GM20431 (cell line): ENCODE measurements around the gene CA11.

Experiments
- in situ Hi-C: fragments of 300-500 bp; cut with MseI, MboI; formaldehyde crosslinking; loops from one replicate; pipeline ENCODE4 v1.15.0; 2020; ENCODE audit warnings: low sequenced_read_pairs; ENCODE audit not compliant: unreplicated experiment

CA11 gene

DNA sequence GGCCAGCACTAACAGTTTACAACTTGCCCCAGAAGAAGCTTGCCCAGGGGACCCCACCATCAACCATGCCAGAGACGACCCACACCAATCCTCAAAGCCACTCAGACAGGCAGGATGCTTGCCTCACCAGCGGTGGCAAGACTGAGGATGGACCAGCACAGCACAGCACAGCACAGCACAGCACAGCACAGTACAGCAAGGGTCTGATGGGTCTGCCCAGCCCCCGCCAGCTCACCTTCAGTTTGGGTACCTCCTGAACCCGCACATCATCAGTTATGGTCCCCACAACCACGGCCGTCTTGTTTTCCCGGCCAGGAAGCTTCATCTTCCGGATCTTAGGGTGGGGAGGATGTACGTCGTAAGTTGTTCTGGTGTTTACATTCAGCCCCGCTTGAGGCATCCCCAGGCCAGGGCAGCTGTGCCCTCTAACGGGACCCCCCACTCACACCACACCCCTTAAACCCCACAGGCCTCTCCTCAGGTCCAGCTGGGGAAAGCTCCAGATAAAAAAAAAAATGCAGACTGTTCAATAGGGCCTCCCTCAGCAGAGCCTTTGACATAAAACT is 29.4 kb downstream of the CA11 start:
- in situ Hi-C loops = no loop called here

DNA sequence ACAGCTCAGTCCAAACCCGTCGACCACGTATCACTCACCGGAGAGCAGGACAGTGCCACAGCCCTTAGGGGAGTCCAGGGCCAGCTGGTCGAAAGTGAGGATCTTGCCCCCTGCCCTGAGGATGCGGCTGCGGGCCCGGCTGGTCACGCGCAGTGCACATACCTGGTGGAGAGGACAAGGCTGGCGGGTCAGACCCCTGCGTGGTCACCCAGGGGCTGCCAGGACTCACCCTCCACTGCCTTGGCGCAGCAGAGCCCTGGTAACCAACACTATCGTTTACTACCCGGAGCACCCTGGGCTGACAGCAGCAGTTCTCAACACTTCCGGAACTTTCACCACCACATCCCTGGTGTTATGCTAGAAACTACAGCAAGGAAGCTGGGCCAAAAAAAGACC is 29.9 kb downstream of the CA11 start:
- in situ Hi-C loops = no loop called here

DNA sequence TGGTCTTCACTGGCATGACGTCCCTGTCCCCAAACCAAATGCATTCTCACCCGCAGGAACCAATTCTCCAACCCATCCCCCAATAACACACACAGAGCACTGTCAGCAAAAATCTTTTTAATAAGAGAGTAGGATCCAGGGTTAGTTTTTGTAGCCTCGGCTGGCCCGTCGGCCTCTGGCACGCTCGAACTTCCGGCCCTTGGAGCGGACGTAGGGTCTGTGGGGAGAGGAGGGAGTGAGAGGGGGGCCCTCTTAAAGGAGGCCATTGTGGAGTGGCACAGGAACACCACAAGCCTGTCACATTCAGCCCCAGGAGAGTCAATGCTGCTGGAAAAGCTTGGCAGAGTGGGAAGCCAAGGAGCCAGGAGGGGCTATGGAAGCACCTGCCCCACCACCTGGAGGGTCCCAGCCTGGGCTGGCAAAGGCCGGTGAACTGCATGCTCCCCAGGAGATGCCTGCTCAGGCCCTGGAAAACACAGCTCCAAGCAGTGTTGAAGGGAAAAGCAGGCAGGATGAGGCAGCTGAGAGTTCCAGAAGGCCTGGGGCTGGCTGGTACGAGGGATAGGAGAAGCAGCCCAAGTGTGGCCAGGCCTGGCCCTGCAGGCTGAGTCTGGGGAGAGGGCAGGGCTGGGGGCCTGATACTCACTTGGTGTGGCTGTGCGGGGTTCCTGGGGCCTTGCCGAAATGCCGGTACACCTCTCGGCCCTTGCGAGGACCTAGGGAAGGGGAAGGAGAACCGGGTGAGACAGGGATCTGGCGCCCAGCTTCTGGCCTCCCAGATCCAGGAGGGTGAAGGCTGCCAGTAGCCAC is 30.6 kb downstream of the CA11 start:
- in situ Hi-C loops = no loop called here

GRCh38 chr19:48614436-48615230 is 31.4 kb downstream of the CA11 start, which contains the start of gene FAM83E:
Gene FAM83E, minus strand, starts transcription at chr19:48615076. Its CDS starts 1,704 bp downstream, at chr19:48613372.
- in situ Hi-C loops = no loop called here

GRCh38 chr19:48613852-48614435 is 32.0 kb downstream of the CA11 start:
- in situ Hi-C loops = no loop called here

DNA sequence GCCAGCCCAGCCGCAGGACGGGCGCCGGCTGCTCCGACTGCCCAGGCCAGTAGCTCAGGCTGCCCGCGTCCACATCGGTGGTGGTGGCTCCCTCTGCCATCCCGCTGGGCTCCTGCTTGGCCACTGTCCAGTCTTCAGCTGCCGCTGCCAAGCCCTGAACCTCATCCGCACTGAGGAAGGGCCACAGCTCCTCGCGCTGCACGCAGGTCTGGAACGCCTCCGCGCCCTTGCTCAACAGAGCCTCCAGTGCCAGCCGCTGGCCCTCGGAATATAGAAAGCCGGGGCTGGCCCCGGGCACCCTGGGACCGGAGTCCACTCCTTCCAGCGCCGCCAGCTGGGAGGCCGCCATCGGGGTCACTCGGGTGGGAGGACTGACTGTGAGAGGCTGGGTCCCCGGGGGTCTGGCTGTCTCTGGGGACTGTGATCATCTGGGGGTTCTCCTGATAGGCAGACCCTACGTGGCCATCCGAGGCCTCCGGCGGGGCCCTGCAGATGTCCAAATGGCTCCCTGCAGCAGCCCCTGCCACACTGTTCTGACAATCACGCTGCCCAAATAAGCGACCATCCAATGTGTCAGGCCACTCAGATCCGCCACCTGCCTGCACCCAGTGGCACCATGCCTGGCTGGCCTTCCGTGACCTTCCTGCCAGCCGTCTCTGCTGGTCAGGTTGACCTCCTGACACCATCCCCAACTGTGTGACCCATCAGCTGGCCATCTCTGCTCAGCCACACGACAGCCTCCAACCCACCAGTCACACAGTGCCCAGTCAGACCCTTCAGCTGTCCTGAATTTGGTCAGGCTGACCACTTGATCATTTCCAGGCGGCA is 32.7 kb downstream of the CA11 start:
- in situ Hi-C loops = no loop called here

DNA sequence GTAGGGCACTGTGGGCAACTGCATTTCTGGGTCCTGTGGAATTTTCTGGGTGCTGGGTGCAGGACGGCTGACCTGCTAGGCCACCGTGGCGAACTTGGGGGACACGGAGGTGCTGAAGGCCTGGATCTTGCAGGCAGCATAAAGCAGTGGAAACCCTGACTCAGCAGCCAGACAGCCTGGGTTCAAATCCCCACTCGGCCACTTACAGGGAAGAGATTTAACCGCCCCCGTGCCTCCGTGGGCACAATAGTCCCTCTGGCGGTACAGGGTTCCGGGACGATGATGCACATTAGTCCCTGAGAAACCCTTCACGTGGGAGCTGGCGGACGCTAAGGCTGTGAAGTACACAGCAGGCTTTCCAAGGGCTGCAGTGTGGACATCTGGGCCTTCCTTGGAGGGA is 34.1 kb downstream of the CA11 start:
- in situ Hi-C loops = no loop called here

DNA sequence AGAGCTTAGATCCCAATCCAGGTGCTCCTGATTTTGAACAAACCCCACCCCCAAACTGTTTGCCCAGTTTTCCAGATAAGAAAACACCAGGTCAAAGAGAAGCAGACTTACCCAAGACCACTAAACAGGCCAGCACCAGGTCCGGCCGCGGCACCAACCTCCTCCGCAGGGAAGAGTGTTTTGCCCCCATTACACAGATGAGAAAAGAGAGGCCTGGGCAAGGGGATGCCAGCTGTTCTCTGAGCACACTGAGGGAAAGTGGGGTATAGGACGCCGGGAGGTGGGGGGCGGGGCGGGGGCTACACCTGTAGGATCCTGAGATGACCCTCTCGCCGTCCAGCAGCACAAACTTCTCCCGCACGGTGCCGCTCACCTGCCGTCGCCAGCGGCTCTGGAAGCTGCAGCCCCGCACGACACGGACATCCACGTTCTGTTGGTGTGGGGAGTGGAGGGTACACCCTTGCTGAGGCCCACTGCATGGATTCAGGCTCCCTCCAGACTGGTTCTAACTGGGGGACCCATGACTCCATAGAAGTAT is 36.3 kb downstream of the CA11 start:
- in situ Hi-C loops = no loop called here

DNA sequence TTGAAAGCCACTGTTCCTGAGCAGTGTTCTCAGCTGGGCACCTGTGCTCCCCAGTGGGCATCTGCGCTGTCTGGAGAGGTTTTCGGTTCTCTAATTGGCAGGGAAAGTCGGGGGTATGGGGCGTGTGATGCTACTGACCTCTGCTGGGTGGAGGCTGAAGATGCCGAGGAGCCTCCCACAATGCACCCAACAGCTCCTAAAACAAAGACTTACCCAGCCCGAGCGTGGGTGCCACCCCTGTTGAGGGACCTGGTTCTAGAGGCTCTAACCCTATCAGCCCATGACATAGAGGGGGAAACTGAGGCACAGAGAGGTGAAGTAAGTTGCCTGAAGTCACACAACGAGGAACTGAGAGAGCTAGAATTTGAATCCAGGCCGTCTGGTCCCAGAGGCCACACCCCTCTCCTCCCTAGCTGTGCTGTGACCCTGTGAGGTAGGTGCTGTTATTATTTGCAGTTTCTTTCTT is 37.2 kb downstream of the CA11 start:
- in situ Hi-C loops = no loop called here

DNA sequence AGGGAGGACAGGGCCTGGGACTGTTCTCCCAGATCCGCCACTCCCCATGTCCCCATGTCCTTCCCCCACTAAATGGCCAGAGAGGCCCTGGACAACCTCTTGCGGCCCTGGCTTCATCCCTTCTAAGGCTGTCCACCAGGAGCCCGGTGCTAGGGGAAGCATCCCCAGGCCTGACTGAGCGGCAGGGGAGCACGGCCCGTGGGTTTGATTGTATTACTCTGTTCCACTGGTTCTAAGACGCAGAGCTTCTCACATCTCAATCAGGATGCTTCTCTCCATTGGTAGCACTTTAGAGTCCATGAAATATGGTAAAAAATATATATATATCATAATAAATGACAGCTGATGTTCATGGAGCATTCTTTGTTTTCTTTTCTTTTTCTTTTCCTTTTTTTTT is 38.6 kb downstream of the CA11 start:
- in situ Hi-C loops = no loop called here

DNA sequence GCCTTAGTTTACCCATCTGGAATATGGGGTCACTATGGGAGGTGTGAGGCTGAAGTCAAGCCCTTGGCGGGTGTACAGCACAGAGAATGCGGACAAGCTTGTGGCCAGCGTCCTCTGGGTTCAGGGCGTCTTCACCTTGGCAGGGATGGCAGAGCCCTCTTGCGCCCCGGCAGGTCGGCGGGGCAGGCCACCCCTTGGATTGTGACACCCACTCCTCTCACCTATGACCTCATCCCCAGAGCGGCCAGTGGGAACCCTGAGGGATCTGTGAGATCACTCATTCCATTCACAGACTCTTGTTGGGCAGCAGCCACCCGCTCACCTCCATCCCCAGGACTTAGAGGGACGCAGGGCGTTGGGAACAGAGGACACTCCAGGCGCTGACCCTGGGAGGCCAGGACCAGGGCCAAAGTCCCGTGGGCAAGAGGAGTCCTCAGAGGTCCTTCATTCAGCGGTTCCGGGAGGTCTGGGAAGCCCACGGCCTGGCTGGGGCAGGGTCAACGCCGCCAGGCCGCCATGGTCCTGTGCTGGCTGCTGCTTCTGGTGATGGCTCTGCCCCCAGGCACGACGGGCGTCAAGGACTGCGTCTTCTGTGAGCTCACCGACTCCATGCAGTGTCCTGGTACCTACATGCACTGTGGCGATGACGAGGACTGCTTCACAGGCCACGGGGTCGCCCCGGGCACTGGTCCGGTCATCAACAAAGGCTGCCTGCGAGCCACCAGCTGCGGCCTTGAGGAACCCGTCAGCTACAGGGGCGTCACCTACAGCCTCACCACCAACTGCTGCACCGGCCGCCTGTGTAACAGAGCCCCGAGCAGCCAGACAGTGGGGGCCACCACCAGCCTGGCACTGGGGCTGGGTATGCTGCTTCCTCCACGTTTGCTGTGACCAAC is 39.3 kb downstream of the CA11 start, which contains the start of gene SPACA4:
SPACA4 (plus strand) TSS at position 280 of the 896 bp plus-strand sequence; CDS start at position 517, 237 bp downstream.
- in situ Hi-C loops = no loop called here

GRCh38 chr19:48603850-48604249 is 42.1 kb downstream of the CA11 start:
- in situ Hi-C loops = no loop called here

GRCh38 chr19:48603449-48603848 is 42.5 kb downstream of the CA11 start:
- in situ Hi-C loops = no loop called here

DNA sequence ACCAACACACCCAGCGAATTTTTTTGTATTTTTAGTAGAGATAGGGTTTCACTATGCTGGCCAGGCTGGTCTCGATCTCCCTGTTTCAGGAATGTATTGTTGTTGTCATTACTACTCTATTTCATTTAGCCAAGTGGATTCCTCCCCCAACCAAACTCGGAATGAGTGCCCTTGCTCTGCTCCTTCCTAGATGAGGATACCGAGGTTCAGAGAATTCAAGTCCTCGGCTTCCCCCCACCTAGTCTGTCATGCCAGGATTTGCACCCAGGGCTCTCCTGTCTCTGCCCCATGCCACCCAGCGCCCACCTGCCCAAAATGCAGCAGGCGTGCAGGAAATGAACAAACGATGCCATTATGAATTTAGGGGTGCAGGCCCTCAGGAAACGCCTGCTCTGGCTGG is 43.0 kb downstream of the CA11 start:
- in situ Hi-C loops = no loop called here

- in situ Hi-C loops = no loop called here
Measured at GRCh38 chr19:48600679-48601417, 45.1 kb downstream of the CA11 start.

GRCh38 chr19:48598996-48599700 is 46.8 kb downstream of the CA11 start:
- in situ Hi-C loops = no loop called here
